Astrocyte (in vitro differentiated cells and primary cell): Measurements from ENCODE around the gene OTUD5. TPM values are rescaled to one million over a fixed set of nuclear protein-coding genes. Genes with fewer than 3 reads are reported as not detected.

Source experiments
- DNase-seq: peaks from one replicate; pipeline ENCODE4 v3.0.0-alpha.2; 2010; ENCODE audit warnings: low read depth
- FAIRE-seq: peaks from 2 replicates; lab custom pipeline; 2011; peaks lifted over from hg19 to GRCh38; lab: Jason Lieb, UNC
- H2AFZ ChIP-seq: 2 replicates; pipeline ENCODE4 v1.6.0; 2012; ENCODE audit warnings: low read depth, low read length, inconsistent platforms
- H3K27ac ChIP-seq: 2 replicates; pipeline ENCODE4 v1.5.1; 2011; ENCODE audit warnings: low read depth, low read length, inconsistent platforms
- H3K27me3 ChIP-seq: 2 replicates; pipeline ENCODE4 v1.6.0; 2011; ENCODE audit warnings: low read length, inconsistent platforms; ENCODE audit not compliant: insufficient read depth
- H3K36me3 ChIP-seq: 2 replicates; pipeline ENCODE4 v1.5.1; 2011; ENCODE audit warnings: low read length, inconsistent platforms; ENCODE audit not compliant: insufficient read depth
- H3K4me1 ChIP-seq: 2 replicates; pipeline ENCODE4 v1.5.1; 2011; ENCODE audit warnings: low read length, inconsistent platforms; ENCODE audit not compliant: insufficient read depth
- H3K4me2 ChIP-seq: 2 replicates; pipeline ENCODE4 v1.6.0; 2012; ENCODE audit warnings: low read length, inconsistent platforms
- H3K4me3 ChIP-seq: 2 replicates; pipeline ENCODE4 v1.5.1; 2011; ENCODE audit warnings: low read depth, mild to moderate bottlenecking, low read length, inconsistent platforms; ENCODE audit not compliant: insufficient read depth
- H3K79me2 ChIP-seq: 2 replicates; pipeline ENCODE4 v1.6.0; 2012; ENCODE audit warnings: mild to moderate bottlenecking, low read length, inconsistent platforms; ENCODE audit not compliant: insufficient read depth
- H3K9ac ChIP-seq: 2 replicates; pipeline ENCODE4 v1.6.0; 2012; ENCODE audit warnings: mild to moderate bottlenecking, low read length, inconsistent platforms
- H3K9me3 ChIP-seq: 2 replicates; pipeline ENCODE4 v1.5.1; 2012; ENCODE audit warnings: low read depth, mild to moderate bottlenecking, low read length, inconsistent platforms; ENCODE audit not compliant: insufficient read depth
- H4K20me1 ChIP-seq: 2 replicates; pipeline ENCODE4 v1.6.0; 2012; ENCODE audit warnings: low read length, inconsistent platforms; ENCODE audit not compliant: insufficient read depth
- H3K27ac Mint-ChIP-seq: one replicate; pipeline ENCODE4 v1.8.0; 2021; ENCODE audit warnings: mild to moderate bottlenecking, mixed read lengths; ENCODE audit not compliant: unreplicated experiment
- H3K27me3 Mint-ChIP-seq: one replicate; pipeline ENCODE4 v1.8.0; 2021; ENCODE audit warnings: low read depth, mixed read lengths; ENCODE audit not compliant: unreplicated experiment
- H3K36me3 Mint-ChIP-seq: one replicate; pipeline ENCODE4 v1.8.0; 2021; ENCODE audit warnings: low read depth, mixed read lengths; ENCODE audit not compliant: unreplicated experiment
- H3K4me1 Mint-ChIP-seq: one replicate; pipeline ENCODE4 v1.8.0; 2021; ENCODE audit warnings: low read depth, mixed read lengths; ENCODE audit not compliant: unreplicated experiment
- H3K4me3 Mint-ChIP-seq: one replicate; pipeline ENCODE4 v1.8.0; 2021; ENCODE audit warnings: mild to moderate bottlenecking, moderate library complexity, mixed read lengths; ENCODE audit not compliant: unreplicated experiment
- H3K9me3 Mint-ChIP-seq: one replicate; pipeline ENCODE4 v1.8.0; 2021; ENCODE audit warnings: mild to moderate bottlenecking, mixed read lengths; ENCODE audit not compliant: unreplicated experiment
- CTCF ChIP-seq: IDR thresholded peaks from 2 replicates; pipeline ENCODE4 v1.5.1; 2011; ENCODE audit warnings: low read depth, mild to moderate bottlenecking, inconsistent platforms, low read length, moderate library complexity; ENCODE audit not compliant: insufficient read depth
- EZH2 ChIP-seq: IDR thresholded peaks from 2 replicates; pipeline ENCODE4 v1.6.1; 2012; ENCODE audit warnings: mild to moderate bottlenecking, low read length, inconsistent platforms; ENCODE audit not compliant: insufficient read depth
- total RNA-seq: library from RNA; stranded (reverse); gene quantifications from 2 replicates; pipeline ENCODE4 v1.2.1, GENCODE V29; 2021

Gene OTUD5
- total RNA-seq, 1 donor from 2014 or later: 56.1 TPM

- H3K27ac Mint-ChIP-seq: no peak overlapping the region
- no peaks in the 10 kb centered on the region for H3K9me3 ChIP-seq
- no peaks in the 10 kb centered on the region for H3K27me3 ChIP-seq
- peaks cover 7% of the 10 kb centered on the region for H3K36me3 ChIP-seq
- H3K4me2 ChIP-seq: no peak overlapping the region
- H3K36me3 Mint-ChIP-seq: peaks cover 9% of the 10 kb centered on the region
- peaks cover 33% of the 10 kb centered on the region for H4K20me1 ChIP-seq
- H3K4me3 Mint-ChIP-seq: no peak overlapping the region
- H3K27me3 Mint-ChIP-seq: no peaks in the 10 kb centered on the region
- H3K4me1 Mint-ChIP-seq: peaks cover 2% of the 10 kb centered on the region
- no peaks in the 10 kb centered on the region for H3K4me1 ChIP-seq
- H3K9ac ChIP-seq: no peak overlapping the region
- no peak overlapping the region for H3K27ac ChIP-seq
- H3K79me2 ChIP-seq: peaks cover 32% of the 10 kb centered on the region
- TF ChIP-seq CTCF (no peak), EZH2 (no peak)
- H3K9me3 Mint-ChIP-seq: no peaks in the 10 kb centered on the region
- DNase-seq (no peak), FAIRE-seq (no peak)
- H3K4me3 ChIP-seq: no peak overlapping the region
- no peak overlapping the region for H2AFZ ChIP-seq
Observed at GRCh38 chrX:48904626-48905025, 52.8 kb downstream of the OTUD5 start.

DNA sequence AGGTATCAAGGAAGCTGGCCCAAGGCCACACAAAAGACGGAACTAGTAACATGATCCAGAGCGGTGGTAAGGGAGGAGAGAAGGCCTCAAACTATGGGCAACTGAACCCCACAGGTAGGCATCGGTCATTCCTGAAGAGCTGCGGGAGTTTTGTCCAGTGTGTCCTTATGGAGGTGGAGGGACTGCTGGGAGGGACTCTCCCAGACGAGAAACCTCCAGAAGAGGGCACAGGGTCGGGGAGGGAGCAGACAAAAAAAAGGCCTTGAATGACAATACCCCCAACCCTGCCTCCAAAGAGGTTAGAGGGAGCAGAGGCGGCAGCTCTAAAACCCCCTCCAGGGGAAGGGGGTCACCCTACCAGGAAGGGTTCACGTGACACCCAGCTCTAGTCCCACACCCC lies 53.2 kb downstream of the OTUD5 start:
- Histone ChIP-seq H3K36me3 (peaks cover 5% of the 10 kb centered on the region), H3K27me3 (no peaks in the 10 kb centered on the region), H2AFZ (no peak overlapping the region), H3K9ac (no peak overlapping the region), H3K4me2 (no peak overlapping the region), H3K79me2 (peaks cover 32% of the 10 kb centered on the region), H4K20me1 (peaks cover 30% of the 10 kb centered on the region), H3K4me1 (no peaks in the 10 kb centered on the region), H3K4me3 (no peak overlapping the region), H3K9me3 (no peaks in the 10 kb centered on the region), H3K27ac (no peak overlapping the region)
- DNase-seq (no peak), FAIRE-seq (no peak)
- H3K27me3 Mint-ChIP-seq: no peaks in the 10 kb centered on the region
- peak overlapping the region; percentile 62 for H3K27ac Mint-ChIP-seq
- H3K4me3 Mint-ChIP-seq: no peak overlapping the region
- no peaks in the 10 kb centered on the region for H3K9me3 Mint-ChIP-seq
- H3K36me3 Mint-ChIP-seq: peaks cover 9% of the 10 kb centered on the region
- TF ChIP-seq CTCF (no peak), EZH2 (no peak)
- peaks cover 5% of the 10 kb centered on the region for H3K4me1 Mint-ChIP-seq

DNA sequence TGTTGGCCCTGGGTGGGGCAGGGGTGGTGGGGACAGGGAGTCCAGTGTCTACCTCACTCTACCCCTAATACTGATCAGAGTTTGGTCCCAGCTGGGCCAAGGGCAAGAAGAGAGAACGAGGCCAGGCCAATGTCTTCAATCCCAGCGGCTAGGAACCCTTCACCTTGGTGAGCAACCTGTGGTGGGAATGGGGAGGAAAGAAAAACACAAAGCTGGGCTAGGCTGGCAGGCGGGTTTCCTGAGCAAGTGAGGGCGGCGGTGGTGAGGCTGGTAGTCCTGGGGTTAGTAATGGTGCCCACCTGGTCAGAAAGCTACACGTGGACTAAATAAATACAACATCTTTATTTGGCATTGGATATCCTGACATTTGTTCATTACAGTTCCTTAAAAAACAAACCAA lies 54.1 kb downstream of the OTUD5 start:
- H3K79me2 ChIP-seq: peaks cover 33% of the 10 kb centered on the region
- no peak overlapping the region for H3K4me2 ChIP-seq
- DNase-seq (no peak), FAIRE-seq (no peak)
- no peak for TF ChIP-seq CTCF
- no peak for TF ChIP-seq EZH2
- no peaks in the 10 kb centered on the region for H3K27me3 ChIP-seq
- peaks cover 26% of the 10 kb centered on the region for H4K20me1 ChIP-seq
- H3K9ac ChIP-seq: no peak overlapping the region
- no peak overlapping the region for H3K27ac ChIP-seq
- H3K4me3 ChIP-seq: no peak overlapping the region
- H3K36me3 ChIP-seq: peaks cover 5% of the 10 kb centered on the region
- H3K4me1 ChIP-seq: no peaks in the 10 kb centered on the region
- peak overlapping the region; percentile 57 for H3K4me3 Mint-ChIP-seq
- H3K36me3 Mint-ChIP-seq: peaks cover 9% of the 10 kb centered on the region
- H3K27me3 Mint-ChIP-seq: no peaks in the 10 kb centered on the region
- H2AFZ ChIP-seq: no peak overlapping the region
- H3K9me3 Mint-ChIP-seq: no peaks in the 10 kb centered on the region
- H3K27ac Mint-ChIP-seq: no peak overlapping the region
- H3K4me1 Mint-ChIP-seq: peaks cover 5% of the 10 kb centered on the region
- H3K9me3 ChIP-seq: no peaks in the 10 kb centered on the region
